ENCODE results near the gene OAT. TPM values are rescaled to one million over a fixed set of nuclear protein-coding genes. Genes with fewer than 3 reads are reported as not detected.

Gene OAT
- total and polyA plus RNA-seq, 10 of the 15 experiments (the other 5 are each of a cell fraction or from before 2014, with no cell fraction given) = 1.2 to 9.8 (median 1.6) TPM

- TF ChIP-seq MLLT1 (IDR thresholded peaks at IDR 0.05) (no peak), MTA2 (IDR thresholded peaks at IDR 0.05; ENCODE audit: low read depth) (no peak), CEBPZ (IDR thresholded peaks at IDR 0.05; ENCODE audit: low read depth, low read length) (no peak), SPI1 (IDR thresholded peaks at IDR 0.05; ENCODE audit: borderline replicate concordance, insufficient read depth, low read depth, low read length) (no peak), ESRRA (IDR thresholded peaks at IDR 0.05; ENCODE audit: low read length) (no peak)
Measured at GRCh38 chr10:124415210-124415609, 3.5 kb downstream of the OAT start (continued).

GRCh38 chr10:124414076-124414475, 4.6 kb downstream of the OAT start:
- WGBS (ENCODE audit: insufficient coverage, insufficient replicate concordance, low lambda C conversion rate, missing lambda C conversion rate) = 71% methylated on average over 4 of the region's 4 CpGs
- Histone ChIP-seq H3K9ac (ENCODE audit: control insufficient read depth, insufficient read depth, low read length) (no peak overlapping the region), H3K4me2 (ENCODE audit: control insufficient read depth, insufficient read depth) (no peak overlapping the region), H3K27me3 (replicated peaks in 1 of 2; ENCODE audit: control insufficient read depth in 2 of 2, insufficient read depth in 2 of 2, low read length in 1 of 2) (no peaks in the 10 kb centered on the region), H3K4me3 (no peak overlapping the region), H3K27ac (ENCODE audit: control insufficient read depth, insufficient read depth) (no peak overlapping the region), H3K36me3 (ENCODE audit: control insufficient read depth in 2 of 2, insufficient read depth in 2 of 2, low read length in 1 of 2) (no peaks in the 10 kb centered on the region), H2AFZ (ENCODE audit: control insufficient read depth, low read depth, low read length) (no peak overlapping the region), H3K79me2 (ENCODE audit: control insufficient read depth, insufficient read depth, low read length) (no peaks in the 10 kb centered on the region), H4K20me1 (ENCODE audit: control insufficient read depth, insufficient read depth) (no peaks in the 10 kb centered on the region), H3K9me3 (replicated peaks; ENCODE audit: control insufficient read depth, insufficient read depth, low read length) (no peaks in the 10 kb centered on the region), H3K4me1 (ENCODE audit: control insufficient read depth, insufficient read depth, low read length) (no peaks in the 10 kb centered on the region)
- DNase-seq (ENCODE audit: low read depth, low spot score) = no peak
- ChIA-PET CTCF (interaction anchor here (1.0 to 2.6 kb wide), 2 partner anchors 10 kb away, joined by 3 to 18 read pairs; no protein-coding TSS in a partner anchor), SMC1A (ENCODE audit: uncharacterized antibody, unreplicated experiment) (interaction anchor here (0.7 to 2.2 kb wide), 3 partner anchors 10 to 1120 kb away, joined by 3 to 7 read pairs (median 4); no protein-coding TSS in a partner anchor), POLR2A (no interaction called here), RAD21 (ENCODE audit: unreplicated experiment) (interaction anchor here (0.7 kb wide), 1 partner anchor 1192 kb away, joined by 3 read pairs; no protein-coding TSS in a partner anchor)
- no peak for FAIRE-seq
- no TSS peak for BruUV-seq (replicated peaks)
- intact Hi-C loops (cut with micrococcal nuclease; ENCODE audit: unreplicated experiment) = no loop called here
- in situ Hi-C loops (cut with MboI) = no loop called here
- no peak for ATAC-seq
- TF ChIP-seq USF2 (IDR thresholded peaks at IDR 0.05; ENCODE audit: borderline replicate concordance, low read depth, low read length) (no peak), SREBF1 (IDR thresholded peaks at IDR 0.05; ENCODE audit: low read length) (no peak), POLR2AphosphoS5 (IDR thresholded peaks at IDR 0.05; ENCODE audit: low read length) (no peak), SMAD5 (IDR thresholded peaks at IDR 0.05; ENCODE audit: low read depth) (no peak), PKNOX1 (IDR thresholded peaks at IDR 0.05) (no peak), NFXL1 (IDR thresholded peaks at IDR 0.05; ENCODE audit: borderline replicate concordance) (no peak), MEF2B (IDR thresholded peaks at IDR 0.05; ENCODE audit: partially characterized antibody, poor library complexity, severe bottlenecking) (no peak), RUNX3 (IDR thresholded peaks at IDR 0.05; ENCODE audit: low read length) (no peak), RB1 (IDR thresholded peaks at IDR 0.05; ENCODE audit: borderline replicate concordance) (no peak), TCF3 (IDR thresholded peaks at IDR 0.05; ENCODE audit: borderline replicate concordance, insufficient read depth, low read depth, low read length) (no peak), BMI1 (IDR thresholded peaks at IDR 0.05; ENCODE audit: borderline replicate concordance) (no peak), YBX1 (IDR thresholded peaks at IDR 0.05) (no peak), EZH2 (IDR thresholded peaks at IDR 0.05; ENCODE audit: borderline replicate concordance, control insufficient read depth, low read depth, low read length) (no peak)

All from GM12878 (cell line).